Esophagus muscularis mucosa (tissue), 4 donors: ENCODE results near the gene SPAG16. TPM values are rescaled to one million over a fixed set of nuclear protein-coding genes. Genes with fewer than 3 reads are reported as not detected.

Experiments used
- DNase-seq: peaks from one replicate; pipeline ENCODE4 v3.0.0-alpha.2; 2017; ENCODE audit errors: extremely low spot score
- H3K27ac ChIP-seq, 4 donors: fragments of 200-600 bp; sonication (generic); replicated peaks in 1 of 4; 1 replicate in 3 of 4; 2 replicates in 1 of 4; pipeline ENCODE4 v1.5.1; 2016 to 2019; ENCODE audit warnings: mild to moderate bottlenecking in 1 of 4
- H3K27me3 ChIP-seq, 4 donors: fragments of 200-600 bp; sonication (generic); one replicate each; pipeline versions ENCODE4 v1.5.1 to v1.6.0; 2016 to 2019
- H3K36me3 ChIP-seq, 4 donors: fragments of 200-600 bp; sonication (generic); one replicate each; pipeline ENCODE4 v1.5.1; 2016 to 2019
- H3K4me1 ChIP-seq, 4 donors: fragments of 200-600 bp; sonication (generic); one replicate each; pipeline ENCODE4 v1.5.1; 2016 to 2019
- H3K4me3 ChIP-seq, 4 donors: fragments of 200-600 bp; sonication (generic); 1 replicate in 2 of 4; 2 replicates in 2 of 4; pipeline ENCODE4 v1.5.1; 2016 to 2019; ENCODE audit warnings: mild to moderate bottlenecking in 4 of 4, moderate library complexity in 1 of 4
- H3K9me3 ChIP-seq, 4 donors: fragments of 200-600 bp; sonication (generic); 1 replicate in 3 of 4; 2 replicates in 1 of 4; pipeline ENCODE4 v1.5.1; 2016 to 2019
- CTCF ChIP-seq, 3 experiments: fragments of 200-600 bp in 2 of 3; fragments of 450-650 bp in 1 of 3; sonication (generic) in 2 of 3; IDR thresholded peaks; one replicate each; pipeline ENCODE4 v1.5.1; 2017 to 2019; ENCODE audit warnings: antibody characterized with exemption in 3 of 3, mild to moderate bottlenecking in 2 of 3, moderate library complexity in 1 of 3
- EP300 ChIP-seq: sonication (generic); formaldehyde crosslinking; IDR thresholded peaks from one replicate; pipeline ENCODE4 v1.6.1; 2017; ENCODE audit warnings: antibody characterized with exemption
- POLR2A ChIP-seq: fragments of 450-650 bp; IDR thresholded peaks from one replicate; pipeline ENCODE4 v1.6.1; 2017; ENCODE audit warnings: antibody characterized with exemption, moderate library complexity, mild to moderate bottlenecking, low read depth
- POLR2AphosphoS5 ChIP-seq, 2 donors: sonication (generic); formaldehyde crosslinking; IDR thresholded peaks; one replicate each; pipeline ENCODE4 v1.6.1; 2017; ENCODE audit warnings: antibody characterized with exemption in 2 of 2
- WGBS: methylation state at CpG from one replicate; pipeline ENCODE4 v1.1.5; 2018; 5-methylcytosine and 5-hydroxymethylcytosine counted together
- intact Hi-C: fragments of 100-400 bp; cut with DNase I; formaldehyde crosslinking; loops from one replicate; pipeline ENCODE4 v1.15.1; 2023
- total RNA-seq, 4 donors: library from RNA; depleted of rRNA; stranded (reverse); fragments of >200 nt; gene quantifications; one replicate each; pipeline versions ENCODE4 v1.1.0 to v1.2.1, GENCODE V29; 2016

Gene SPAG16
- total RNA-seq, 4 donors from 2014 or later = 26.8 to 36.1 (median 31.0) TPM

DNA sequence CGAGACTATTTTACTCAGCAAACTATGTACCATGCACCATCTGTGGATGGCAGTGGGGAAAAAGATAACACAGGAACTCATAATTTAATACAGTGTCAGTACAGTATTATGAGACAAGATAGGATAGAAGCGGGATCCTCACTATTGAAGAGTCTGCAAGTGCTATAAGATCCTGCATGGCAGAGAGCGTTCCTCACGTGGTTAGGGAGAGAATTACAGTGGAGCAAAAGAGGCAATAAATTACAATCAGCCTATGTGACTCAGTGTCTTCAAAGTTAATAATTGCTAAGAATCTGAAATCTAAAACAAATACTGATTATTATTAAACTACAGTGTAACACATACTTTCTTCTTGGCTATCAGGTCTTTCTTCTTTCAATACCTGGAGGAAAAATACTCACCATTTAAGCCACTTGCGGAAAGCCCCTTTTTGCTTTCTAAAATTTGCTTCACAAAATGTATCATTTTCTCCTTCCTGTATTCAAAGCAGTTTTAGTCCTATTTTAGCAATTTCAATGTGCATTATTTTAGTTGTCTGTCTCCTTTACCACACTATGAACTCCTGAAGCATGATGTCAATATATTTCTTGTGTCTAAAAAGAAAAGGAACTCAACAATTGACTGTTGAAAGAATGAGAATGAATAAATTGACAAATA lies 342.9 kb downstream of the SPAG16 start:
- intact Hi-C loops = no loop called here
- no peak overlapping the region for H3K4me3 ChIP-seq
- no peaks in the 10 kb centered on the region for H3K27me3 ChIP-seq
- TF ChIP-seq POLR2AphosphoS5 (IDR thresholded peaks at IDR 0.05) (no peak), EP300 (no peak), CTCF (IDR thresholded peaks at IDR 0.05) (no peak), POLR2A (no peak)
- WGBS = 86% methylated on average over 5 of the region's 5 CpGs
- no peaks in the 10 kb centered on the region for H3K36me3 ChIP-seq
- peaks cover 0 to 2% (median 0%) of the 10 kb centered on the region in 4 donors for H3K9me3 ChIP-seq
- no peak overlapping the region for H3K27ac ChIP-seq
- H3K4me1 ChIP-seq = no peaks in the 10 kb centered on the region
- DNase-seq = no peak

DNA sequence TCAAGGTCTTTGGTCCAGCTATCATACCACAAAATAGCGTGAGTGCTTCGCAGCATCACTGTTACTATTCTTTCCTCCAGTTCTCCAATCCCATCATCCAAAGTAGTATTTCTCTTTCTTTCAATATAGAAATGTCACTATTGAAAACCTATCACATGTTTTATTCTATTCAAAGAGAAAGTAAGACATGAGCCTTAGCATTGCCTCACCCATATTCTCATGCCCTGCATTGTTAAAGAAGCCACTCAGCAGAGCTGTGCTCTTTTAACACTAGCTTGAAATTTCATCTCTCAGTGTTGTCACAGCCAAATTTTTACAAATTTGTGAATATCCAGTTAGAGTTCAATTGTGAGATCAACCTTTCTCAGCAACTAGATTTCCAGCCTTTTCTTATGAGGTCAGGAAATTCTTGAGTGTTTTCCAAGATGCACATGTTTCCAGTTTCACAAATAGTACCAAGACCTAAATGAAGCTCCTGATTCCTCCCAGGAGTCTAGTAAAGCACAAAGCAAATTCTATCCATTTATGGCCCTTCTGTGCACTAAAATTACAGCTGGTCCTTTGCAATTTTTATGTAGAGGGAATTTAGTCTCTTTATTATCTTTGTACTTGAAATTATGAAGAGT lies 343.7 kb downstream of the SPAG16 start:
- no peak for DNase-seq
- TF ChIP-seq POLR2AphosphoS5 (IDR thresholded peaks at IDR 0.05) (no peak), CTCF (IDR thresholded peaks at IDR 0.05) (no peak), POLR2A (no peak), EP300 (no peak)
- Histone ChIP-seq H3K4me1 (no peaks in the 10 kb centered on the region), H3K27ac (no peak overlapping the region), H3K27me3 (no peaks in the 10 kb centered on the region), H3K4me3 (no peak overlapping the region), H3K36me3 (no peaks in the 10 kb centered on the region), H3K9me3 (peaks cover 0 to 5% (median 0%) of the 10 kb centered on the region in 4 donors)
- WGBS = 89% methylated on average over 2 of the region's 2 CpGs
- intact Hi-C loops = no loop called here

DNA sequence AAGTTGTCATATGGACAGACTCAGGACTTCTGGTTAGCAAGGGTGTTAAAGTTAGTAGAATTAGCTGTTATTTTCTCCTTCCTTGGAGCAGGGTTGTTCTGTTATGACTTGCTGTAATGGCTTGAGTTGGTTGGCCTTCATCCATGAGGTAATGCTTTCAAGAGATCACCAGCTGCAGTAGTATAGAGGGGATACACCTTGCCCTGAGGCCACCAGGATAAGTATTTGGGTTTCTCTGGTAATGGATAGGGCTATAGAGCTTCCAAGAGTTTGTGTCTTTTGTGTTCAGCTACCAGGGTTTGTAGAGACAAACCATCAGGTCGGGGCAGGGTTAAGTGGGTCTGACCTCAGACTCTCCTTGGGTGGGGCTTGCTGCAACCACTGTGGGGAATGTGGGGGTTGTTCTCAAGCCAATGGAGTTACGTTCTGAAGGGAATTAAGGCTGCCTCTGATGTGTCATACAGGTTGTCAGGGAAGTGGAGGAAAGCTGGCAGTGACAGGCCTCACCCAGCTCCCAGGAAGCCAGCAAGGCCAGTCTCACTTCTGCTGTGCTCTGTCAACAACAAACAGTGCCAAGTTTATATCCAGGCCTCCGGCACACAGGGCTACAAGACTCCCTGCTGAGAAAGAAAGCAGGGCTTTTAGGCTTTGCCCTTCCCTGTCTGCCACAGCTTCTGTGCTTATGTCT lies 356.6 kb downstream of the SPAG16 start:
- intact Hi-C loops = no loop called here
- DNase-seq = no peak
- H3K9me3 ChIP-seq = no peaks in the 10 kb centered on the region
- WGBS = 37% methylated on average over 2 of the region's 3 CpGs
- no peaks in the 10 kb centered on the region for H3K36me3 ChIP-seq
- H3K4me1 ChIP-seq = no peaks in the 10 kb centered on the region
- H3K27ac ChIP-seq = no peak overlapping the region
- H3K27me3 ChIP-seq = no peaks in the 10 kb centered on the region
- no peak for TF ChIP-seq POLR2A
- no peak for TF ChIP-seq POLR2AphosphoS5 (IDR thresholded peaks at IDR 0.05)
- TF ChIP-seq CTCF (IDR thresholded peaks at IDR 0.05) = no peak
- TF ChIP-seq EP300 = no peak
- no peak overlapping the region for H3K4me3 ChIP-seq

GRCh38 chr2:213644926-213645325 lies 360.7 kb downstream of the SPAG16 start:
- Histone ChIP-seq H3K27me3 (no peaks in the 10 kb centered on the region), H3K36me3 (no peaks in the 10 kb centered on the region), H3K27ac (no peak overlapping the region), H3K4me3 (no peak overlapping the region), H3K4me1 (no peaks in the 10 kb centered on the region), H3K9me3 (no peaks in the 10 kb centered on the region)
- WGBS = 78% methylated on average over 4 of the region's 4 CpGs
- intact Hi-C loops = no loop called here
- no peak for DNase-seq
- TF ChIP-seq CTCF (IDR thresholded peaks at IDR 0.05) = no peak
- no peak for TF ChIP-seq POLR2A
- no peak for TF ChIP-seq EP300
